SK-N-SH treated with all-trans-retinoic acid at 6 μM for 48 hours (cell line): ENCODE results near the gene PLEKHA8.

Experiments used
- ARNTL ChIP-seq: fragments of 450-650 bp; formaldehyde crosslinking; IDR thresholded peaks from 2 replicates; pipeline ENCODE4 v1.5.0; 2020; ENCODE audit warnings: low read depth, mild to moderate bottlenecking, moderate library complexity, borderline replicate concordance
- GLIS3 ChIP-seq: fragments of 250-450 bp; sonication (Bioruptor Pico); IDR thresholded peaks from 2 replicates; pipeline ENCODE4 v1.5.0; 2020; ENCODE audit warnings: mild to moderate bottlenecking, moderate library complexity
- TCF4 ChIP-seq: fragments of 250-450 bp; sonication (Bioruptor Pico); IDR thresholded peaks from 2 replicates; pipeline ENCODE4 v1.8.0; 2021; ENCODE audit warnings: mild to moderate bottlenecking, moderate library complexity, borderline replicate concordance
- TOX ChIP-seq: fragments of 250-450 bp; sonication (Bioruptor Pico); IDR thresholded peaks from 2 replicates; pipeline ENCODE4 v1.8.0; 2021; ENCODE audit warnings: mild to moderate bottlenecking, moderate library complexity, borderline replicate concordance

DNA sequence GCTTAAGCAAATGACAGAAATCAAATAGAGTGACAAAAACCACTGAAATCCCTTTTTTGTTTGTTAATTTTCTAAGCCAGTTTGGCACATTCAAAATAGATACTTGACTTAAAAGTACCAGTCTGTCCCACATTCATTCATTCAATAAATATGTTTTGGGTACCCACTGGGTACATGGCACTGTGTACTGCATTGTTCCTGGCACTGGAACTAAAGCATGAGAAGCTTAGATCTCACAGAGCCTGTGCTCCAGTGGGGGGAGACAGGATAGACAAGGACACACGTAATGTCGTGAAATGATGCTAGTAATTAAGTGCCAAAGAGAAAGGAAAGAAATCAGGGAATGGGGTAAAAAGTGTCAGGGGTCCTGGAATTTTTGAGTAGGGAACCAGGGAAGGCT, 119.6 kb downstream of the PLEKHA8 start:
- no peak for TF ChIP-seq TOX (CRISPR knock-in tag)
- no peak for TF ChIP-seq GLIS3 (CRISPR knock-in tag)
- TF ChIP-seq ARNTL (CRISPR knock-in tag), result no peak
- no peak for TF ChIP-seq TCF4 (CRISPR knock-in tag)
